ENCODE measurements around the gene SERHL2. TPM values are rescaled to one million over a fixed set of nuclear protein-coding genes. Genes with fewer than 3 reads are reported as not detected.

The SERHL2 gene
- total and polyA plus RNA-seq, 2 experiments from 2014 or later = 1.5 to 2.1 TPM

GRCh38 chr22:42544686-42545085 lies 9.1 kb upstream of the SERHL2 start:
- Histone ChIP-seq H3K4me2 (no peak overlapping the region), H3K27ac (ENCODE audit: low read depth) (no peak overlapping the region), H2AFZ (no peak overlapping the region), H3K4me1 (ENCODE audit: insufficient read depth) (peaks cover 14% of the 10 kb centered on the region), H3K27me3 (ENCODE audit: insufficient read depth) (no peaks in the 10 kb centered on the region), H3F3A (replicated peaks; ENCODE audit: low read depth) (peaks cover 9% of the 10 kb centered on the region), H3K79me2 (replicated peaks; ENCODE audit: insufficient read depth) (no peaks in the 10 kb centered on the region), H3K9me2 (ENCODE audit: insufficient read depth) (no peaks in the 10 kb centered on the region), H3K36me3 (ENCODE audit: insufficient read depth) (no peaks in the 10 kb centered on the region), H4K20me1 (replicated peaks; ENCODE audit: insufficient read depth) (no peaks in the 10 kb centered on the region), H3K4me3 (no peak overlapping the region)
- Mint-ChIP-seq H3K9me3 (no peaks in the 10 kb centered on the region; the same call in 2 of the 3 replicates), H3K4me1 (peaks cover 9% of the 10 kb centered on the region), H3K27me3 (ENCODE audit: insufficient read depth, low read depth, poor library complexity) (peaks cover 10% of the 10 kb centered on the region), H3K27ac (no peak overlapping the region), H3K36me3 (ENCODE audit: low read depth) (no peaks in the 10 kb centered on the region), H3K4me3 (no peak overlapping the region)
- TF ChIP-seq CTCF (conservative IDR thresholded peaks at IDR 0.05; ENCODE audit: low read depth in 2 of 2) = no peak
- no peak for TF ChIP-seq ETS1 (IDR thresholded peaks at IDR 0.05)
- TF ChIP-seq ZNF114 (CRISPR knock-in tag; IDR thresholded peaks at IDR 0.05) = no peak
- TF ChIP-seq POLR2AphosphoS5 (IDR thresholded peaks at IDR 0.05; ENCODE audit: low read depth) = no peak
- no peak for ATAC-seq
- DNase-seq (ENCODE audit: low spot score) = no peak

- H3K4me3 Mint-ChIP-seq = no peak overlapping the region
- H3K9me3 Mint-ChIP-seq = peaks cover 17% of the 10 kb centered on the region
- H3K36me3 Mint-ChIP-seq (ENCODE audit: low read depth) = peaks cover 12% of the 10 kb centered on the region; the same call in 2 of the 3 replicates
- Histone ChIP-seq H3F3A (replicated peaks; ENCODE audit: low read depth) (peaks cover 18% of the 10 kb centered on the region), H4K20me1 (replicated peaks; ENCODE audit: insufficient read depth) (no peaks in the 10 kb centered on the region), H3K27ac (ENCODE audit: low read depth) (no peak overlapping the region), H3K4me1 (ENCODE audit: insufficient read depth) (peaks cover 14% of the 10 kb centered on the region), H3K36me3 (ENCODE audit: insufficient read depth) (no peaks in the 10 kb centered on the region; the same call in 1 of the 2 replicates), H3K27me3 (ENCODE audit: insufficient read depth) (peaks cover 4% of the 10 kb centered on the region; the same call in 1 of the 2 replicates), H3K9me2 (ENCODE audit: insufficient read depth) (no peaks in the 10 kb centered on the region), H3K4me2 (no peak overlapping the region), H3K4me3 (no peak overlapping the region), H3K79me2 (replicated peaks; ENCODE audit: insufficient read depth) (no peaks in the 10 kb centered on the region), H2AFZ (no peak overlapping the region)
- peaks cover 26% of the 10 kb centered on the region for H3K27me3 Mint-ChIP-seq (ENCODE audit: insufficient read depth, low read depth, poor library complexity)
- ATAC-seq = no peak
- no peak for TF ChIP-seq REST (IDR thresholded peaks at IDR 0.05; ENCODE audit: unreplicated experiment)
- TF ChIP-seq ZNF331 (CRISPR knock-in tag; IDR thresholded peaks at IDR 0.05; ENCODE audit: low read depth) = no peak
- no peak for TF ChIP-seq STAT1 (IDR thresholded peaks at IDR 0.05; ENCODE audit: unreplicated experiment)
- no peak for TF ChIP-seq ZNF462 (CRISPR knock-in tag; IDR thresholded peaks at IDR 0.05)
- no peak overlapping the region for H3K27ac Mint-ChIP-seq
- no peak for DNase-seq (ENCODE audit: low spot score)
- H3K4me1 Mint-ChIP-seq = peaks cover 9% of the 10 kb centered on the region
Observed at GRCh38 chr22:42547562-42547961, 6.2 kb upstream of the SERHL2 start.

Measured in GM23338 (cell line).